Adrenal gland (tissue), 5 donors: ENCODE results near the gene DCAF7.

Source experiments
- POLR2A ChIP-seq, 2 donors: fragments of 450-650 bp; IDR thresholded peaks; one replicate each; pipeline ENCODE4 v1.6.1; 2017; ENCODE audit warnings: antibody characterized with exemption in 2 of 2, mild to moderate bottlenecking in 2 of 2, moderate library complexity in 1 of 2
- TF ChIP-seq, protein P1 (sequence below), 6 experiments: fragments of 450-650 bp in 4 of 6; fragments of 200-600 bp in 2 of 6; sonication (generic) in 1 of 6; IDR thresholded peaks; 1 replicate in 5 of 6; 2 replicates in 1 of 6; pipeline versions ENCODE4 v1.5.1 to v1.8.0; 2016 to 2021; ENCODE audit warnings: antibody characterized with exemption in 6 of 6, mild to moderate bottlenecking in 2 of 6, moderate library complexity in 1 of 6
- donor health status: DM: no; HTN: no; CAD: no.

DNA sequence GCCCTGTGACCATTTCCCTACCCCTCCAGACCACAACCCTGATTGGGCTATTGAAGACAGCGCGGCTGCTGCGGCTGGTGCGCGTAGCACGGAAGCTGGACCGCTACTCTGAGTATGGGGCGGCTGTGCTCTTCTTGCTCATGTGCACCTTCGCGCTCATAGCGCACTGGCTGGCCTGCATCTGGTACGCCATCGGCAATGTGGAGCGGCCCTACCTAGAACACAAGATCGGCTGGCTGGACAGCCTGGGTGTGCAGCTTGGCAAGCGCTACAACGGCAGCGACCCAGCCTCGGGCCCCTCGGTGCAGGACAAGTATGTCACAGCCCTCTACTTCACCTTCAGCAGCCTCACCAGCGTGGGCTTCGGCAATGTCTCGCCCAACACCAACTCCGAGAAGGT lies 14.6 kb upstream of the DCAF7 start:
- TF ChIP-seq, protein P1, sequence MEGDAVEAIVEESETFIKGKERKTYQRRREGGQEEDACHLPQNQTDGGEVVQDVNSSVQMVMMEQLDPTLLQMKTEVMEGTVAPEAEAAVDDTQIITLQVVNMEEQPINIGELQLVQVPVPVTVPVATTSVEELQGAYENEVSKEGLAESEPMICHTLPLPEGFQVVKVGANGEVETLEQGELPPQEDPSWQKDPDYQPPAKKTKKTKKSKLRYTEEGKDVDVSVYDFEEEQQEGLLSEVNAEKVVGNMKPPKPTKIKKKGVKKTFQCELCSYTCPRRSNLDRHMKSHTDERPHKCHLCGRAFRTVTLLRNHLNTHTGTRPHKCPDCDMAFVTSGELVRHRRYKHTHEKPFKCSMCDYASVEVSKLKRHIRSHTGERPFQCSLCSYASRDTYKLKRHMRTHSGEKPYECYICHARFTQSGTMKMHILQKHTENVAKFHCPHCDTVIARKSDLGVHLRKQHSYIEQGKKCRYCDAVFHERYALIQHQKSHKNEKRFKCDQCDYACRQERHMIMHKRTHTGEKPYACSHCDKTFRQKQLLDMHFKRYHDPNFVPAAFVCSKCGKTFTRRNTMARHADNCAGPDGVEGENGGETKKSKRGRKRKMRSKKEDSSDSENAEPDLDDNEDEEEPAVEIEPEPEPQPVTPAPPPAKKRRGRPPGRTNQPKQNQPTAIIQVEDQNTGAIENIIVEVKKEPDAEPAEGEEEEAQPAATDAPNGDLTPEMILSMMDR (IDR thresholded peaks at IDR 0.05), result no peak
- no peak for TF ChIP-seq POLR2A (IDR thresholded peaks at IDR 0.05)
